GM23248 (cell line): Measurements from ENCODE around the gene RTN3.

ENCODE experiments used
- EZH2 ChIP-seq: fragments of 200-600 bp; sonication (generic); IDR thresholded peaks from 2 replicates; pipeline ENCODE4 v1.6.1; 2018; ENCODE audit warnings: antibody characterized with exemption, mild to moderate bottlenecking; ENCODE audit not compliant: insufficient read depth, poor library complexity, severe bottlenecking
- EZH2phosphoT487 ChIP-seq: fragments of 200-600 bp; sonication (generic); IDR thresholded peaks from 2 replicates; pipeline ENCODE4 v1.6.1; 2018; ENCODE audit warnings: antibody characterized with exemption, moderate library complexity, mild to moderate bottlenecking, low read depth; ENCODE audit not compliant: insufficient read depth

- TF ChIP-seq EZH2 = no peak
- no peak for TF ChIP-seq EZH2phosphoT487
Measured at GRCh38 chr11:63683133-63683991, 2.1 kb downstream of the RTN3 start.
